Mesothelial cell of epicardium (in vitro differentiated cells): ENCODE results near the gene RIPK3. TPM values are rescaled to one million over a fixed set of nuclear protein-coding genes. Genes with fewer than 3 reads are reported as not detected.
"Not testable (repeated sequence)": the region's sequence is repeated elsewhere in the genome, so short reads cannot be mapped to it uniquely, and the experiment has no call there.

Experiments
- DNase-seq, 2 experiments: peaks; one replicate each; pipeline ENCODE4 v3.0.0; 2021; ENCODE audit warnings: low spot score in 2 of 2; ENCODE audit not compliant: unreplicated experiment in 2 of 2
- H3K27ac Mint-ChIP-seq: 2 replicates; pipeline ENCODE4 v1.8.0; 2021; ENCODE audit warnings: mixed read lengths
- H3K27me3 Mint-ChIP-seq: 2 replicates; pipeline ENCODE4 v1.8.0; 2021; ENCODE audit warnings: low read depth, mixed read lengths
- H3K36me3 Mint-ChIP-seq: 2 replicates; pipeline ENCODE4 v1.8.0; 2021; ENCODE audit warnings: mixed read lengths
- H3K4me1 Mint-ChIP-seq: 2 replicates; pipeline ENCODE4 v1.8.0; 2021; ENCODE audit warnings: mixed read lengths
- H3K4me3 Mint-ChIP-seq: 2 replicates; pipeline ENCODE4 v1.8.0; 2021; ENCODE audit warnings: mild to moderate bottlenecking, moderate library complexity, mixed read lengths
- H3K9me3 Mint-ChIP-seq: 2 replicates; pipeline ENCODE4 v1.8.0; 2021; ENCODE audit warnings: mixed read lengths
- total RNA-seq: library from RNA; stranded (reverse); gene quantifications from 3 replicates; pipeline ENCODE4 v1.2.1, GENCODE V29; 2021
- TF ChIP-seq, protein P1 (sequence below): fragments of 200-600 bp; sonication (generic); IDR thresholded peaks from one replicate; pipeline ENCODE4 v1.5.0; 2021; ENCODE audit warnings: antibody characterized with exemption; ENCODE audit not compliant: unreplicated experiment

The RIPK3 gene
- total RNA-seq, 1 donor from 2014 or later: 2.0 TPM

DNA sequence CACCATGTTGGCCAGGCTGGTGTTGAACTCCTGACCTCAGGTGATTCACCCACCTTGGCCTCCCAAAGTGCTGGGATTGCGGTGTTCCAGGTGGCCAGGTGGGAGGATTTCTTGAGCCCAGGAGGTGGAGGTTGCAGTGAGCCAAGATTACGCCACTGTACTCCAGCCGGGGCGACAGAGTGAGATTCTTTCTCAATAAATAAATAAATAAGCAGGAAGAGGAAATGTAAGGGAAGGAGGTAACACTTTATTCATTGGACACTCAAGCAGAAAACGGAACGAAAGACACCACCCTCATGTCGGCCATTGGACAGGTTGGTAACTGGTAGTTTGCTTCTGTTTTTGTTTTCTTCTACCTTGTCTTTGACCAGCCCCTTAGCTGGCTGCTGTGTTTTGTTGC is 15.2 kb upstream of the RIPK3 start:
- Mint-ChIP-seq H3K27me3 (peaks cover 42% of the 10 kb centered on the region), H3K27ac (no peak overlapping the region), H3K4me1 (peaks cover 4% of the 10 kb centered on the region), H3K9me3 (no peaks in the 10 kb centered on the region), H3K4me3 (no peak overlapping the region), H3K36me3 (no peaks in the 10 kb centered on the region)
- TF ChIP-seq, protein P1, sequence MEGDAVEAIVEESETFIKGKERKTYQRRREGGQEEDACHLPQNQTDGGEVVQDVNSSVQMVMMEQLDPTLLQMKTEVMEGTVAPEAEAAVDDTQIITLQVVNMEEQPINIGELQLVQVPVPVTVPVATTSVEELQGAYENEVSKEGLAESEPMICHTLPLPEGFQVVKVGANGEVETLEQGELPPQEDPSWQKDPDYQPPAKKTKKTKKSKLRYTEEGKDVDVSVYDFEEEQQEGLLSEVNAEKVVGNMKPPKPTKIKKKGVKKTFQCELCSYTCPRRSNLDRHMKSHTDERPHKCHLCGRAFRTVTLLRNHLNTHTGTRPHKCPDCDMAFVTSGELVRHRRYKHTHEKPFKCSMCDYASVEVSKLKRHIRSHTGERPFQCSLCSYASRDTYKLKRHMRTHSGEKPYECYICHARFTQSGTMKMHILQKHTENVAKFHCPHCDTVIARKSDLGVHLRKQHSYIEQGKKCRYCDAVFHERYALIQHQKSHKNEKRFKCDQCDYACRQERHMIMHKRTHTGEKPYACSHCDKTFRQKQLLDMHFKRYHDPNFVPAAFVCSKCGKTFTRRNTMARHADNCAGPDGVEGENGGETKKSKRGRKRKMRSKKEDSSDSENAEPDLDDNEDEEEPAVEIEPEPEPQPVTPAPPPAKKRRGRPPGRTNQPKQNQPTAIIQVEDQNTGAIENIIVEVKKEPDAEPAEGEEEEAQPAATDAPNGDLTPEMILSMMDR: no peak
- no peak for DNase-seq

DNA sequence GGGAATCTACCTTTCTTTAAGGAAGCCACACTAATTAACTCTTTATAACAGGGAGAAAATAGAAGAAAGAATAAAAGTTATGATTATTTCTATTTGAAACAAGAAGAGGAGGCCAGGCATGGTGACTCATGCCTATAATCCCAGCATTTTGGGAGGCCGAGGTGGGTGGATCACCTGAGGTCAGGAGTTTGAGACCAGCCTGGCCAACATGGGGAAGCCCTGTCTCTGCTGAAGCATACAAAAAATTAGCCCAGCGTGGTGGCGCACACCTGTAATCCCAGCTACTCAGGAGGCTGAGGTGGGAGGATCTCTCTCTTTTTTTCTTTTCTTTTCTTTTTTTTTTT is 14.7 kb upstream of the RIPK3 start:
- not testable (repeated sequence) for H3K9me3 Mint-ChIP-seq, H3K4me3 Mint-ChIP-seq, H3K4me1 Mint-ChIP-seq, H3K27ac Mint-ChIP-seq, H3K36me3 Mint-ChIP-seq, DNase-seq
- H3K27me3 Mint-ChIP-seq: peaks cover 47% of the 10 kb centered on the region

DNA sequence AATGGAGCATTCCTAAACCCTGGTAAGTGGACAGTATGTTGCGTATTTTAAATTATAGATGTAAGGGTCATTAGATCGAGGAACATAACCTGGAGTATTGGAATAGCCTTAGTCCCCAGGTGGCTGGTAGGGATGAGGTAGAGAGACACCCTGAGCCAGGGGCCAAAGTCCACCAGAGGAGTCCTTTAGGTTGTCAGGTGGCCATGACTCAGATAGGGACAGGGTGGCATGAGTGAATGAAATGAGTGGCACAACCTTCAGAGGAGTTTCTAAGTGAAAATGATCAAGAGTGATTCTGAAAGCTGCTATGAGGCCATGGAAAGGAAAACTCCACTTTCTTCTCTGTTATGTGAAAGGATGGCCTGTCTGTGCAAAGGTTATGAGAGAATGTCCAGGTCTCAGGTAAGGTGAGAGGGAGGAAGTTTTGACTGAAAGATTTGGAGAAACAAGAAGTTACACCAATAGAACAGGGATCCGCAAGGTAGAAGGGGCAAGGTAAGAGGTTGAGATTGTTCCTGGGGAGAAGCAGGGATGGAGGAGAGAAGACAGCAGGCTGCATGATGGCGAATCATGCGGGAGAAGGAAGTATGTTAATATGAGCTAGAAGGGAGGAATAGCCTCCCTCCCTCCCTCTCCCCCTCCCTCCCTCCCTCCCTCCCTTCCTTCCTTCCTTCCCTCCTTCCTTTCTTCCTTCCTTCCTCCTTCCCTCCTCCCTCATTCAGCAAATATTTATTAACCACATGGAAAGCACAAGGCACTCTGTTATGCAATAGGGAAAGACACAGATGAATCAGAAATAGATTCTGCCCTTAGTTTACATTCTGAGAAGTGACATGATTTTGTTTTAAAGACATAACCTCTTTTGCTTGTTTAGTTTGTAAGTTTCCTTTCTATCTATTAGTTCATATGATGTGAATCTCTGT is 14.0 kb upstream of the RIPK3 start:
- peaks cover 54% of the 10 kb centered on the region for H3K27me3 Mint-ChIP-seq
- H3K36me3 Mint-ChIP-seq: no peaks in the 10 kb centered on the region
- no peaks in the 10 kb centered on the region for H3K9me3 Mint-ChIP-seq
- H3K27ac Mint-ChIP-seq: no peak overlapping the region
- H3K4me1 Mint-ChIP-seq: peaks cover 4% of the 10 kb centered on the region
- DNase-seq: no peak
- TF ChIP-seq, protein P1: no peak
- H3K4me3 Mint-ChIP-seq: no peak overlapping the region

DNA sequence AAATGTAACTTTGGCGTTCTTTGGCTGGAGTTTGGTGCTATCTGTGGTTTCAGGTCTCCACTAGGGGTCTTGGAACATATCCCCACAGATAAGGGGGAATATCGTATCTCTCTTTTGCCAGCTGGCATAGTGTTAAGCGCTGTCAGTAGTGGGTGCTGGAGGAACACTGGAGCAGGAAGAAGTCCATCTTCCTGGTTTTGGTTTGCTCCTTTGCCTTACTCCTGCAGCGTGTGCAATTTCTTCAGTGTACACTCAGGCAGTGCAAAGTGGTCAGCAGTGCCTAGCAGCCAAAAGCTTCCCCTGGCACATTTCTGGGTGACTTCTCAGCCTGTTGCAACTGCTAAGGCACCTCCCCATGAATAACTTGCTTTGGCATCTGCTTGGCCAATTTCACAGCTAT is 11.7 kb upstream of the RIPK3 start:
- Mint-ChIP-seq H3K36me3 (no peaks in the 10 kb centered on the region), H3K9me3 (no peaks in the 10 kb centered on the region), H3K4me3 (no peak overlapping the region), H3K4me1 (peaks cover 4% of the 10 kb centered on the region), H3K27ac (no peak overlapping the region), H3K27me3 (peaks cover 61% of the 10 kb centered on the region)
- DNase-seq: no peak
- TF ChIP-seq, protein P1: no peak

DNA sequence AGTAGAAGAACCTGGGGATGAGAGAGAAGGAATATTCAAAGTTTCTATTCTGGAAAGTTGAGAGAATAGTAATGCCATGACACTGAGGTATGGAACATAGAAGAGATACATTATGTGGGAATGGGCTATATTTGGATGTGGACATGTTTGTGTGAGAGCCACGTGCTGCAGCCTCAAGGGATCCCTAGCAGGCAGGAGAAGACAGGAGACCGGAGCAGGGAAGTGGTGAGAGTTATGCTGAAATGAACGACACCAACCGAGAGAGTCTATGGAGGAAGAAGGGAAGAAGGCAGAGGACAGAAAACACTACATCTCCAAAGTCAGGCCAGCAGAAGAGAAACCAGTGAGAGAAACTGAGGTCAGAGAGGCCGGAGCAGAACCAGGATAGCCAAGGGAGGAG is 10.0 kb upstream of the RIPK3 start:
- DNase-seq: no peak
- Mint-ChIP-seq H3K27me3 (peaks cover 75% of the 10 kb centered on the region), H3K4me3 (no peak overlapping the region), H3K36me3 (no peaks in the 10 kb centered on the region), H3K9me3 (no peaks in the 10 kb centered on the region), H3K4me1 (peaks cover 4% of the 10 kb centered on the region), H3K27ac (no peak overlapping the region)
- TF ChIP-seq, protein P1: no peak

DNA sequence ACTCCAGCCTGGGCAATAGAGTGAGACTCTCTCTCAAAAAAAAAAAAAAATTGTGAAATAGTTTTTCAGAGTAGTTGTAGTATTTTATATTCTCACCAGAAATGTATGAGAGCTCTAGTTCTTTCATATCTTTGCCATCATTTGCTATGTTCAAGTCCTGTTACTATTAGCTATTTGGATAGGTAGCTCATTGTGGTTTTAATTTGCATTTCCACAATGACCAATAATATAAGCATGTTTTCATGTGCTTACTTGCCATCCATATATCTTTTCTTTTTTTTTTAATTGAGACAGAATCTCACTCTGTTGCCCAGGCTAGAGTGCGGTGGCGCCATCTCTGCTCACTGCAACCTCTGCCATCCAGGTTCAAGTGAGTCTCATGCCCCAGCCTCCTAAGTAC is 8.4 kb upstream of the RIPK3 start:
- no peaks in the 10 kb centered on the region for H3K9me3 Mint-ChIP-seq
- H3K27me3 Mint-ChIP-seq: peaks cover 77% of the 10 kb centered on the region
- no peak overlapping the region for H3K27ac Mint-ChIP-seq
- H3K4me3 Mint-ChIP-seq: no peak overlapping the region
- no peaks in the 10 kb centered on the region for H3K36me3 Mint-ChIP-seq
- peaks cover 4% of the 10 kb centered on the region for H3K4me1 Mint-ChIP-seq
- TF ChIP-seq, protein P1: no peak
- DNase-seq: no peak
